CD4-positive, alpha-beta T cell (primary cell): ENCODE results near the gene MTMR2. TPM values are rescaled to one million over a fixed set of nuclear protein-coding genes. Genes with fewer than 3 reads are reported as not detected.

Experiments
- ATAC-seq: fragments of 200-7000 bp; cut with Tn5 transposase; one replicate; pipeline ENCODE4 v1.10.0; 2022; ENCODE audit warnings: mild to moderate bottlenecking; ENCODE audit not compliant: poor library complexity
- CTCF ChIA-PET: fragments of 350-600 bp; sonication (Branson Sonifier 250); formaldehyde crosslinking; loops from one replicate; lab custom pipeline; 2021; ENCODE audit warnings: antibody characterized with exemption, inconsistent platforms; lab: Charles Lee
- POLR2A ChIA-PET: fragments of 350-600 bp; sonication (Branson Sonifier 250); formaldehyde crosslinking; loops from one replicate; lab custom pipeline; 2021; ENCODE audit warnings: antibody characterized with exemption, inconsistent platforms; lab: Charles Lee
- DNase-seq, 14 experiments: peaks; one replicate each; pipeline ENCODE4 v3.0.0-alpha.2; 2013 to 2020; ENCODE audit warnings: mixed read lengths in 2 of 14
- H3K27ac ChIP-seq, 2 donors: one replicate each; pipeline versions ENCODE4 v1.5.1 to v1.7.0; 2013; ENCODE audit warnings: low read length in 2 of 2, low read depth in 1 of 2, mild to moderate bottlenecking in 1 of 2
- H3K27me3 ChIP-seq, 2 experiments: 1 replicate in 1 of 2; 2 replicates in 1 of 2; pipeline versions ENCODE4 v1.6.1 to v1.7.0; 2013; ENCODE audit warnings: low read length in 2 of 2, control low read depth in 1 of 2, mild to moderate bottlenecking in 1 of 2, moderate library complexity in 1 of 2; ENCODE audit not compliant: insufficient read depth in 2 of 2, control insufficient read depth in 1 of 2
- H3K36me3 ChIP-seq: one replicate; pipeline ENCODE4 v1.6.1; 2013; ENCODE audit warnings: low read length, control low read depth; ENCODE audit not compliant: insufficient read depth
- H3K4me1 ChIP-seq: one replicate; pipeline ENCODE4 v1.6.1; 2013; ENCODE audit warnings: low read length, control low read depth; ENCODE audit not compliant: insufficient read depth
- H3K4me3 ChIP-seq: one replicate; pipeline ENCODE4 v1.5.1; 2013; ENCODE audit warnings: mild to moderate bottlenecking, low read length, moderate library complexity
- H3K9me3 ChIP-seq, 2 experiments: 1 replicate in 1 of 2; 2 replicates in 1 of 2; pipeline versions ENCODE4 v1.6.1 to v1.7.0; 2013; ENCODE audit warnings: low read length in 2 of 2, mild to moderate bottlenecking in 2 of 2, control low read depth in 1 of 2, moderate library complexity in 1 of 2; ENCODE audit not compliant: control insufficient read depth in 1 of 2, insufficient read depth in 1 of 2
- H3K27ac Mint-ChIP-seq: one replicate; pipeline ENCODE4 v1.8.0; 2020; ENCODE audit warnings: mixed read lengths
- H3K27me3 Mint-ChIP-seq: one replicate; pipeline ENCODE4 v1.8.0; 2021; ENCODE audit warnings: mixed read lengths
- H3K36me3 Mint-ChIP-seq: one replicate; pipeline ENCODE4 v1.8.0; 2021; ENCODE audit warnings: low read depth, mixed read lengths
- H3K4me1 Mint-ChIP-seq: one replicate; pipeline ENCODE4 v1.8.0; 2021; ENCODE audit warnings: low read depth, mixed read lengths
- H3K4me3 Mint-ChIP-seq: one replicate; pipeline ENCODE4 v1.8.0; 2020; ENCODE audit warnings: mild to moderate bottlenecking, mixed read lengths
- H3K9me3 Mint-ChIP-seq: one replicate; pipeline ENCODE4 v1.8.0; 2020; ENCODE audit warnings: mixed read lengths
- intact Hi-C, 2 experiments: fragments of 100-400 bp; cut with DNase I in 1 of 2; cut with micrococcal nuclease in 1 of 2; formaldehyde crosslinking; loops; one replicate each; pipeline versions ENCODE4 v1.15.1 to v1.9.0; 2023 to 2025; cut with DNase I, micrococcal nuclease
- total RNA-seq, 174 experiments: library from RNA in 2 of 174; stranded (reverse) in 2 of 174; gene quantifications; one replicate each; pipeline ENCODE4 v1.2.3 and lab custom pipeline; 2021 to 2026
- TF ChIP-seq, protein P1 (sequence below): fragments of 200-600 bp; IDR thresholded peaks from one replicate; pipeline ENCODE4 v1.8.0; 2022; ENCODE audit warnings: antibody characterized with exemption, mild to moderate bottlenecking

Gene MTMR2
- total RNA-seq, 2 experiments from 2014 or later: 6.6 to 6.9 TPM

DNA sequence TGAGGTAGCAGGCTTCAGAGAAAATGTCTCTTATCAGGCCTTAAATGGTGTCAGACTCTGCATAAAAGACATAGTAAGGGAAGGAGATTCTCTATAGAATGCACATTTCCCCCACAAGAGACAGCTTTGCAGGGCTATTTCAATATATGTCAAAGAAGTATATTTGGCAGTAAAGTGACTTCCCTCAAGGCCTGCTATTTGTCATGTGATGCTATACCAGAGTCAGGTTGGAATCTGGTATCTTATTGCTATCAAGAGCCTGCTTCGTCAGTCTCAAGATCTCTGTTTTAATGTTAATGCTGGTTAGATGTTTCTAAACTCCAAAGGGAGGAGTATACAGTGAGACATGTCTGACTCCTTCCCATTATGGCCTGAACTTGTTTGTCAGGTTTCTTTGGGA lies 40.4 kb upstream of the MTMR2 start:
- Mint-ChIP-seq H3K27ac (no peak overlapping the region), H3K4me3 (no peak overlapping the region), H3K4me1 (no peaks in the 10 kb centered on the region), H3K36me3 (no peaks in the 10 kb centered on the region), H3K9me3 (no peaks in the 10 kb centered on the region), H3K27me3 (no peaks in the 10 kb centered on the region)
- TF ChIP-seq, protein P1, sequence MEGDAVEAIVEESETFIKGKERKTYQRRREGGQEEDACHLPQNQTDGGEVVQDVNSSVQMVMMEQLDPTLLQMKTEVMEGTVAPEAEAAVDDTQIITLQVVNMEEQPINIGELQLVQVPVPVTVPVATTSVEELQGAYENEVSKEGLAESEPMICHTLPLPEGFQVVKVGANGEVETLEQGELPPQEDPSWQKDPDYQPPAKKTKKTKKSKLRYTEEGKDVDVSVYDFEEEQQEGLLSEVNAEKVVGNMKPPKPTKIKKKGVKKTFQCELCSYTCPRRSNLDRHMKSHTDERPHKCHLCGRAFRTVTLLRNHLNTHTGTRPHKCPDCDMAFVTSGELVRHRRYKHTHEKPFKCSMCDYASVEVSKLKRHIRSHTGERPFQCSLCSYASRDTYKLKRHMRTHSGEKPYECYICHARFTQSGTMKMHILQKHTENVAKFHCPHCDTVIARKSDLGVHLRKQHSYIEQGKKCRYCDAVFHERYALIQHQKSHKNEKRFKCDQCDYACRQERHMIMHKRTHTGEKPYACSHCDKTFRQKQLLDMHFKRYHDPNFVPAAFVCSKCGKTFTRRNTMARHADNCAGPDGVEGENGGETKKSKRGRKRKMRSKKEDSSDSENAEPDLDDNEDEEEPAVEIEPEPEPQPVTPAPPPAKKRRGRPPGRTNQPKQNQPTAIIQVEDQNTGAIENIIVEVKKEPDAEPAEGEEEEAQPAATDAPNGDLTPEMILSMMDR: no peak
- no peaks in the 10 kb centered on the region for H3K36me3 ChIP-seq
- no peaks in the 10 kb centered on the region for H3K27me3 ChIP-seq
- CTCF ChIA-PET: no interaction called here
- H3K4me3 ChIP-seq: no peak overlapping the region
- POLR2A ChIA-PET: no interaction called here
- no peaks in the 10 kb centered on the region for H3K9me3 ChIP-seq
- ATAC-seq (no peak), DNase-seq (no peak)
- no peaks in the 10 kb centered on the region for H3K4me1 ChIP-seq
- H3K27ac ChIP-seq: no peak overlapping the region
- intact Hi-C loops: no loop called here

DNA sequence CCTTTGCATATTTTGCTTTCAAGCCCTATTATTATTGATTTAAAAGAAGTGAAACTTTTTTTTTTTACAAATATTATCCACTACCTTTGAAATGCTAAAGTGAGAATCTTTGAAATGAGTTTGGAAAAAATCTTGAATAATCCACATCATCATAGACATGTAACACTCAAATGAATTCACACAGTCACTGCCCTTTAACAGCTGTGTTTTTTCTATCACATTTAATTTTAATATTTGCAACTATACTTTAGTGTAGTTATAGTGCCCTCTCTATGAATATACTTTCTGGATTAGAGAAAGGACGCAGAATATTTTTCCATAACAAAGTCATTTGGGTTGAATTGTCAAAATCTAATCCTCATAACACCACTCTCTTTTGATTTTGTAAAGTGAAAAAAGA lies 37.9 kb upstream of the MTMR2 start:
- ATAC-seq (no peak), DNase-seq (no peak)
- Mint-ChIP-seq H3K27ac (no peak overlapping the region), H3K9me3 (no peaks in the 10 kb centered on the region), H3K4me1 (no peaks in the 10 kb centered on the region), H3K4me3 (no peak overlapping the region), H3K36me3 (no peaks in the 10 kb centered on the region), H3K27me3 (no peaks in the 10 kb centered on the region)
- Histone ChIP-seq H3K9me3 (no peaks in the 10 kb centered on the region), H3K36me3 (no peaks in the 10 kb centered on the region), H3K27ac (no peak overlapping the region), H3K4me1 (no peaks in the 10 kb centered on the region), H3K4me3 (no peak overlapping the region), H3K27me3 (no peaks in the 10 kb centered on the region)
- TF ChIP-seq, protein P1: no peak
- ChIA-PET CTCF (no interaction called here), POLR2A (no interaction called here)
- intact Hi-C loops: no loop called here

DNA sequence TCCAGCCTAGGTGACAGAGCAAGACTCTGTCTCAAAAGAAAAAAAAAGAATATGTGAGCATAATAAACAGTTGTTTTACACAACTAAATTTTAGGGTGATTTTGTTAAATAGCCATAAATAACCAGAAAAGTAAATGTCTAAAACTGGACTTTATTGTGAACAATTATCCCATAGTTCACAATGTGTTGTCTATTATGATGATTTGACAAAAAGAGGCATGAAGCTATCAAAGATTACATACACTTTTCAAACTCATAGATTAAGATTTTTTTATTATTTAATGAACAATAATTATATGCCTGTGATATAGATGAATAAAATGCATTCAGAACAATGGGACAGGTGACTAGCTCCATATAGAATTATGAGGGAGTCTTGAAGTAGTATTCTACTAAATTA lies 27.0 kb upstream of the MTMR2 start:
- CTCF ChIA-PET: no interaction called here
- ATAC-seq (no peak), DNase-seq (no peak)
- Histone ChIP-seq H3K4me3 (no peak overlapping the region), H3K9me3 (peaks cover 0 to 7% of the 10 kb centered on the region in 2 experiments), H3K27ac (no peak overlapping the region), H3K4me1 (no peaks in the 10 kb centered on the region), H3K36me3 (no peaks in the 10 kb centered on the region), H3K27me3 (no peaks in the 10 kb centered on the region)
- Mint-ChIP-seq H3K27ac (no peak overlapping the region), H3K4me1 (no peaks in the 10 kb centered on the region), H3K36me3 (peaks cover 8% of the 10 kb centered on the region), H3K9me3 (peaks cover 10% of the 10 kb centered on the region), H3K27me3 (no peaks in the 10 kb centered on the region), H3K4me3 (no peak overlapping the region)
- POLR2A ChIA-PET: no interaction called here
- TF ChIP-seq, protein P1: no peak
- intact Hi-C loops: no loop called here
